GM18870 (cell line): Measurements from ENCODE around the gene PPP1R15A.
"Not testable (repeated sequence)": the region's sequence is repeated elsewhere in the genome, so short reads cannot be mapped to it uniquely, and the experiment has no call there.

Experiments used
- ATAC-seq: cut with Tn5 transposase; IDR thresholded peaks from one replicate; pipeline ENCODE4 v1.9.1; 2021; ENCODE audit warnings: moderate library complexity; ENCODE audit not compliant: unreplicated experiment

The PPP1R15A gene

GRCh38 chr19:48872182-48872883 is at the start of gene PPP1R15A:
Gene PPP1R15A (plus strand): TSS chr19:48872421. CDS start chr19:48873234, 813 bp downstream.
- ATAC-seq, result peak; percentile 37

DNA sequence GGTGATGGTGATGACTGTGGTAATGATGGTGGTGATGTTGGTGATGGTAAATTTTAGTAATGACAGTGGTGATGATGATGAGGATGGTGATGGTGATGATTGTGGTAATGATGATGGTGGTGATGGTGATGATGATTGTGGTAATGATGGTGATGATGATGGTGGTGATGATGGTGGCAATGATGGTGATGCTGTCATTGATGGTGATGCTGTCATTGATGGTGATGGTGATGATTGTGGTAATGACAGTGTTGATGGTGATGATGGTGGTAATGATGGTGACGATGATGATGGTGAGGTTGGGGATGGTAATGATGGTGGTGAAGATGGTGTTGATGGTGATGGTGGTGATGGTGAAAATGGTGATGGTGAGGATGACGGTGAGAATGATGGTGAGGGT is 49.7 kb upstream of the PPP1R15A start:
- no peak for ATAC-seq

DNA sequence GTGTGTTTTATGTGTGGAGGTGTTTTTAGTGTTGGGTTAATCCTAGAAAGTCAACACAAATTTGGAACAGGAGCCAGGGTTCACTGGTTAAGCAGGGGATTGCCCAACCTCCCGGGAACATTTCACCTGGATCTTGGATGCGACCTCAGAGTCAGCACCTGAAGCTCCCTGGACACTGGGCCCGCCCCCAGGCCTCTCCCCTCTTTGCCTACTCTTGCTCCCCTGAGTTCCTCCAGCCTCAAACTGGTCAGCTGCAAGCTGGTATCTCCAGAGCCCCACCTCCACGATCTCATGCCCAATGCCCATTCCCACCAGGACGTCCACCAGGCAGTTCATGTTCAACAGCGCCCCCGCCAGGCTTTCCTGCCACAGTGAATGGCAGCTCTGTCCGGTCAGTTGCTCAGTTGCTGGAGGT is 45.6 kb upstream of the PPP1R15A start:
- no peak for ATAC-seq

DNA sequence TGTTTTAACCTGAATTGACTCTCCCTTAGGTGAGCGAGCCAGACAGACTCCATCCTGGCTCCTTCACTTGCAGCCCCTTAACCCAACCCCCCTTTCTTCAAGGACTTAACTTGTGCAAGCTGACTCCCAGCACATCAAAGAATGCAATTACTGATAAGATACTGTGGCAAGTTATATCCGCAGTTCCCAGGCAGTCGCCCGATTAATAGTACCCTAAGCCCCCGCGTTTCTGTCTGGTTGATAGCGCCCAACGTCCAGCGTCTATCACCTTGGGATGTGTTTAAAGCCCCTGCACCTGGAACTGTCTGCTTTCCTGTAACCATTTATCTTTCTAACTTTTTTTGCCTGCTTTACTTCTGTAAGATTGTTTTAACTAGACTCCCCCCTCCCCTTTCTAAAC is 42.1 kb upstream of the PPP1R15A start:
- no peak for ATAC-seq

GRCh38 chr19:48830965-48831364 is 41.3 kb upstream of the PPP1R15A start:
- no peak for ATAC-seq

- ATAC-seq, result no peak
Observed at GRCh38 chr19:48833049-48833448, 39.2 kb upstream of the PPP1R15A start.

DNA sequence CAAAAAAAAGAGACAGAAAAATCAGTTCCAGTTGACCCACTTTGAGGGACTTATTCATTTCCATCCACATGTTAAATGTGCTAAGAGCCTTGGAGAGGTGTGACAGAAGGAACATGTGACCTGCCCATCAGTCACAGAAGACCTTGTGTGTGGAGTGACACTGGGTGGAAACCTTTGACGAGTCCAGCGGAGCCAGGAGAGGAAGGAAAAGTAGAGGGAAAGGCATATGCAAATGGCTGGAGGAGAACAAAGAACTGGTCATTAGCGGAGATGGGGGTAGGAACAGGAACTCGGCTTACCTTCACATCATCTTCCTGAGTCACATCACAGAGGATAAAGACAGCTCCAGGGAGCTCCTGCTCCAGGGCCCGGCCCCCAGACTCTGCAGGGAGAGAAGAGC is 38.2 kb upstream of the PPP1R15A start:
- no peak for ATAC-seq

- no peak for ATAC-seq
Observed at GRCh38 chr19:48835734-48836088, 36.5 kb upstream of the PPP1R15A start.

- ATAC-seq, result no peak
Observed at GRCh38 chr19:48836089-48837017, 35.9 kb upstream of the PPP1R15A start, which contains the start of gene HSD17B14. Gene HSD17B14 (minus strand): TSS chr19:48836491. CDS start chr19:48836411, 80 bp downstream.

GRCh38 chr19:48837051-48837524 is 35.1 kb upstream of the PPP1R15A start:
- no peak for ATAC-seq

DNA sequence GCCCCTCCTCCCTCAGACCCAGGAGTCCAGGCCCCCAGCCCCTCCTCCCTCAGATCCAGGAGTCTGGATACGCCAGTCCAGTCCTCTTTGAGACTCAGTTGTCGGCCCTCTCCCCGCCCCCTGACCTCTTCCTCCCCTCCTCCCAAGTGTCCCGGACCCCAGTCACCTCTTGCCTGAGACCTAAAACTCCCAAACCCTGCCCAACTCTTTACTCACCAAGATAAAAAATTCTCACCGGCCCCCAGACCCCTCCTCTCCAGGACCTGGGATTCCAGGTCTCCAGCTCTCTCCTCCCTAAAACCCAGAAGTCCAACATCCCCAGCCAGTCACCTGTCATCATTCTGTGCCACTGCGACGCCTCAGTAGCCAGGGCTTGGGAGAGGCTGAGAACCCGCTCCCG is 34.5 kb upstream of the PPP1R15A start:
- no peak for ATAC-seq

GRCh38 chr19:48841047-48841446 is 31.2 kb upstream of the PPP1R15A start:
- ATAC-seq, result no peak

DNA sequence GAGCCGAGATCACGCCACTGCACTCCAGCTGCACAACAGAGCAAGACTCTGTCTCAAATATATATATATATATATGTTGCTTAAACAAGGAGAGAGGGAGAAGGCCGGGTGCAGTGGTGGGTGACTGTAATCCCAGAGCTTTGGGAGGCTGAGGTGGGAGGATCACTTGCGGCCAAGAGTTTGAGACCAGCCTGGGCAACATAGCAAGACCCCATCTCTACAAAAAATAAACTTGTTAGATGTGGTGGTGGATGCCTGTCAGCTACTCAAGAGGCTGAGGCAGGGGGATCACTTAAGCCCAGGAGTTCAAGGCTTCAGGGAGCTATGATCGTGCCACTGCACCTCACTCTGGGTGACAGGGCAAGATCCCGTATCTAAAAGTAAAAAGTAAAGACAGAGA is 30.6 kb upstream of the PPP1R15A start:
- ATAC-seq, result no peak

DNA sequence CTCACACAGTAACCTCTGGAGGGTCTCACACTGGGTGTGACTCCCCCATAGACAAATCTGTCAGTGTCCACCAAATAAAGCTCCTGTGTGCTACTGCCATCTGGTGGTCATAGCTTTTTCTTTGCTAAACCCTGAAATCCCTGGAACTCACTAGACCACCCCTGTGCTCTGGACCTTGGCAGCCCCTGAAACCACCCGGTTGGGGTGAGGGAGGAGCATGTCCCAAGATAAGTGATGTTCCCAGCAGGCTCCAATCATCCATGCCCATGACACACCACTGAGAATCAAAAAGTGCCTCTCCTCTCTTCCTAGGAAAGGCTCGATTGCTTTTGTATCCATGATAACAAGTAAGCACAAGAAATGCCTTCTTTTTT is 29.4 kb upstream of the PPP1R15A start:
- no peak for ATAC-seq

DNA sequence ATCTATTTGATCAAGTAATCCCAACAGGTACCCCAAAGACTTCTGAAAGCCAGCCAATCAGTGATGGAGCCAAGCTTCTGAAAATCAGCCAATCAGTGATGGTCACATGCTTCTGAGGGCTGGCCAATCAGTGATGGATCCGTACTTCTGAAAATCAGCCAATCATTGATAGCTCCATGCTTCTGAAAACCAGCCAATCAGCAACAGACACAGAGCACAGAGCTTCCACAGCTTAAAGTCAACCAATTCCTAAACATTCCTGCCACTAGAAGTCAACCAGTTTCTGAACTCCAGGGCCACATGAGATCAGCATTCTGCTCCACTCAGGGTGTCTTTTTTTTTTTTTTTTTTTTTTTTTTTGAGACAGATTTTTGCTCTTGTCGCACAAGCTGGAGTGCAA is 27.7 kb upstream of the PPP1R15A start:
- ATAC-seq, result no peak

- ATAC-seq, result no peak
Observed at GRCh38 chr19:48845384-48845783, 26.8 kb upstream of the PPP1R15A start.

DNA sequence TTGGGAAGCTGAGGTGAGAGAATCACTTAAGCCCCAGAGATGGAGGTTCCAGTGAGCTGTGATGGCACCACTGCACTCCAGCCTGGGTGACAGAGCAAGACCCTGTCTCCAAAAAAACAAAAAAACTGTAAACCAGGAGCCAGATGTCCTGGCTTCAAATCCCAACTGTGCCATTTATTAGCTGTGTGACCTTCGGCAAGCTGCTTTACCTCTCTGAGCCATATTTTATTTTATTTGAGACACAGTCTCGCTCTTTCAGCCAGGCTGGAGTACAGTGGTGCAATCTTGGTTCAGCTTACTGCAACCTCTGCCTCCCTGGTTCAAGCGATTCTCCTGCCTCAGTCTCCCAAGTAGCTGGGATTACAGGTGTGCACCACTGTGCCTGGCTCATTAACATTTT is 25.6 kb upstream of the PPP1R15A start:
- not testable (repeated sequence) for ATAC-seq

- no peak for ATAC-seq
Observed at GRCh38 chr19:48852292-48852691, 19.9 kb upstream of the PPP1R15A start.

GRCh38 chr19:48853483-48853882 is 18.7 kb upstream of the PPP1R15A start:
- ATAC-seq, result no peak

DNA sequence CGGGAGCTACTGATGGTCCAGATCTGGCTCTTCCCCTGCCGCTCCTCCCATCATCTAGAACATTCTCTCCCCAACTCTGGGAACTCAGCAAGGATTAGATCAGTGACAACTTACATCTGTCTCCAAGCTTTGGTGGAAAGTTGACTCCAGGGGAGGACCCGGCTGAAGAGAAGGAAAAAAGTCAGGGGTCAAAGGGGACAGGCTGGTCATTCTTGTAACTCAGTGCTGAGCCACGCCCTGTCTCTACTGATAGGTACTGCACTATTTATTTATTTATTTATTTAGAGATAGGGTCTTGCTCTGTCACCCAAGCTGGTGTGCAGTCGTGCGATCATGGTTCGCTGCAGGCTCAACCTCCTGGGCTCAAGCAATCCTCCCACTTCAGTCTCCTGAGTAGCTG is 18.1 kb upstream of the PPP1R15A start:
- no peak for ATAC-seq

- no peak for ATAC-seq
Observed at GRCh38 chr19:48856921-48857320, 15.3 kb upstream of the PPP1R15A start.
